SK-N-SH (cell line): ENCODE data around the gene ICOSLG. TPM values are rescaled to one million over a fixed set of nuclear protein-coding genes. Genes with fewer than 3 reads are reported as not detected.

Experiments used
- CTCF ChIA-PET: fragments of 300-600, 350-600 bp; formaldehyde crosslinking; extraction: SDS; loops from one replicate; lab custom pipeline; 2021; lab: Yijun Ruan, JAX
- POLR2A ChIA-PET: fragments of 350-600 bp; sonication (Branson Sonifier 250); formaldehyde crosslinking; extraction: SDS; loops from one replicate; lab custom pipeline; 2020; ENCODE audit warnings: antibody characterized with exemption, inconsistent platforms; lab: Yijun Ruan, JAX
- DNase-seq: peaks from one replicate; pipeline ENCODE4 v3.0.0; 2012
- H2AFZ ChIP-seq: fragments of 200-600 bp; sonication (generic); 2 replicates; pipeline ENCODE4 v1.8.1; 2016; ENCODE audit warnings: antibody characterized with exemption, mild to moderate bottlenecking, low read depth
- H3F3A ChIP-seq: fragments of 200-600 bp; sonication (generic); replicated peaks from 2 replicates; pipeline ENCODE3; 2016; ENCODE audit warnings: antibody characterized with exemption, mild to moderate bottlenecking; ENCODE audit not compliant: insufficient read depth
- H3K27ac ChIP-seq, 2 experiments: fragments of 200-500 bp in 1 of 2; fragments of 200-600 bp in 1 of 2; sonication (Bioruptor generic) in 1 of 2; sonication (generic), shearing (Covaris generic) in 1 of 2; 2 replicates each; pipeline versions ENCODE4 v1.5.1 to v1.6.1; 2014 to 2016; ENCODE audit warnings: low read depth in 2 of 2, inconsistent platforms in 1 of 2, low read length in 1 of 2, mild to moderate bottlenecking in 1 of 2, mixed read lengths in 1 of 2
- H3K27me3 ChIP-seq: fragments of 200-600 bp; sonication (generic), shearing (Covaris generic); 2 replicates; pipeline ENCODE4 v1.6.1; 2016; ENCODE audit warnings: mixed run types; ENCODE audit not compliant: insufficient read depth
- H3K36me3 ChIP-seq, 2 experiments: fragments of 200-500 bp in 1 of 2; fragments of 200-600 bp in 1 of 2; sonication (Bioruptor generic) in 1 of 2; sonication (generic) in 1 of 2; replicated peaks in 1 of 2; 2 replicates each; pipeline versions ENCODE3 to v1.5.1; 2014 to 2016; ENCODE audit warnings: low read length in 1 of 2, mild to moderate bottlenecking in 1 of 2; ENCODE audit not compliant: insufficient read depth in 2 of 2, control insufficient read depth in 1 of 2
- H3K4me1 ChIP-seq, 2 experiments: fragments of 200-500 bp in 1 of 2; fragments of 200-600 bp in 1 of 2; sonication (Bioruptor generic) in 1 of 2; sonication (generic), shearing (Covaris generic) in 1 of 2; 2 replicates each; pipeline versions ENCODE4 v1.5.1 to v1.6.1; 2014 to 2016; ENCODE audit warnings: low read depth in 1 of 2, low read length in 1 of 2, mixed run types in 1 of 2; ENCODE audit not compliant: insufficient read depth in 2 of 2, control insufficient read depth in 1 of 2
- H3K4me2 ChIP-seq: fragments of 200-600 bp; sonication (generic), shearing (Covaris generic); 2 replicates; pipeline ENCODE4 v1.6.1; 2017; ENCODE audit warnings: mixed run types
- H3K4me3 ChIP-seq, 2 experiments: fragments of 200-500 bp in 1 of 2; fragments of 200-600 bp in 1 of 2; sonication (Bioruptor generic) in 1 of 2; sonication (generic), shearing (Covaris generic) in 1 of 2; 2 replicates each; pipeline versions ENCODE4 v1.5.1 to v1.8.1; 2014 to 2016; ENCODE audit warnings: low read depth in 2 of 2, inconsistent platforms in 1 of 2, low read length in 1 of 2, mild to moderate bottlenecking in 1 of 2, mixed read lengths in 1 of 2, moderate library complexity in 1 of 2
- H3K79me2 ChIP-seq: fragments of 200-600 bp; sonication (generic); 2 replicates; pipeline ENCODE4 v1.8.1; 2017; ENCODE audit warnings: mild to moderate bottlenecking; ENCODE audit not compliant: insufficient read depth
- H3K9ac ChIP-seq: fragments of 200-600 bp; sonication (generic); 2 replicates; pipeline ENCODE4 v1.6.1; 2017; ENCODE audit warnings: mixed run types
- H3K9me2 ChIP-seq: fragments of 200-600 bp; sonication (generic); 2 replicates; pipeline ENCODE4 v1.6.1; 2017; ENCODE audit warnings: mixed run types
- H3K9me3 ChIP-seq: fragments of 200-600 bp; sonication (generic); 2 replicates; pipeline ENCODE4 v1.6.1; 2017; ENCODE audit warnings: mixed run types, mild to moderate bottlenecking, moderate library complexity
- H4K20me1 ChIP-seq: fragments of 200-600 bp; sonication (generic); 2 replicates; pipeline ENCODE4 v1.6.1; 2017; ENCODE audit warnings: mild to moderate bottlenecking, mixed run types; ENCODE audit not compliant: insufficient read depth
- CHD2 ChIP-seq: fragments of 150-350 bp; IDR thresholded peaks from 2 replicates; pipeline ENCODE4 v1.6.1; 2018; ENCODE audit warnings: low read length; ENCODE audit not compliant: partially characterized antibody
- CTCF ChIP-seq: fragments of 200-600 bp; sonication (generic); IDR thresholded peaks from 2 replicates; pipeline ENCODE4 v1.6.1; 2017; ENCODE audit warnings: antibody characterized with exemption, mild to moderate bottlenecking, moderate library complexity
- ELF1 ChIP-seq: IDR thresholded peaks from 2 replicates; pipeline ENCODE4 v1.4.0; 2012
- EZH2phosphoT487 ChIP-seq: fragments of 200-600 bp; sonication (generic); IDR thresholded peaks from 2 replicates; pipeline ENCODE4 v1.6.1; 2017; ENCODE audit warnings: low read depth, mixed run types, mild to moderate bottlenecking, antibody characterized with exemption, moderate library complexity, borderline replicate concordance
- FOXM1 ChIP-seq: IDR thresholded peaks from 2 replicates; pipeline ENCODE4 v1.4.0; 2012; ENCODE audit warnings: low read depth, mild to moderate bottlenecking
- GATA2 ChIP-seq: sonication (generic); formaldehyde crosslinking; IDR thresholded peaks from 2 replicates; pipeline ENCODE4 v1.5.0; 2020; ENCODE audit warnings: mild to moderate bottlenecking, missing genetic modification reagents
- JUND ChIP-seq: IDR thresholded peaks from 2 replicates; pipeline ENCODE4 v1.4.0; 2012
- NFIC ChIP-seq: IDR thresholded peaks from 2 replicates; pipeline ENCODE4 v1.4.0; 2012; ENCODE audit warnings: borderline replicate concordance
- RFX5 ChIP-seq: IDR thresholded peaks from 2 replicates; pipeline ENCODE4 v1.6.1; 2012; ENCODE audit warnings: mild to moderate bottlenecking, improper control_type of control experiment, low read length
- TCF12 ChIP-seq: IDR thresholded peaks from 2 replicates; pipeline ENCODE4 v1.4.0; 2012
- USF2 ChIP-seq: fragments of 150-350 bp; IDR thresholded peaks from 2 replicates; pipeline ENCODE4 v1.6.1; 2017; ENCODE audit warnings: antibody characterized with exemption, low read length, low read depth, borderline replicate concordance
- WGBS: methylation state at CpG from one replicate; pipeline ENCODE4 v1.1.6; 2017; ENCODE audit warnings: low lambda C conversion rate; 5-methylcytosine and 5-hydroxymethylcytosine counted together
- polyA plus RNA-seq, 3 experiments: library from polyadenylated mRNA; depleted of rRNA; stranded (reverse); fragments of >200 nt; gene quantifications; 2 replicates each; pipeline ENCODE4 v1.2.3, GENCODE V29; 2012

ICOSLG gene
- polyA plus RNA-seq, 1 of the 3 experiments (the other 2 are of a cell fraction) = 0.43 TPM

GRCh38 chr21:44271558-44272283, 31.0 kb upstream of the ICOSLG start:
- DNase-seq = no peak
- Histone ChIP-seq H3K9me2 (no peaks in the 10 kb centered on the region), H3K36me3 (no peaks in the 10 kb centered on the region), H3K79me2 (no peaks in the 10 kb centered on the region), H3K27me3 (0 out of 2 replicates have a peak, but pooled peaks cover 5% of the 10 kb centered on the region), H2AFZ (no peak overlapping the region), H3F3A (no peaks in the 10 kb centered on the region), H3K27ac (no peak overlapping the region), H3K9me3 (no peaks in the 10 kb centered on the region), H3K4me3 (no peak overlapping the region), H3K4me2 (no peak overlapping the region), H3K4me1 (no peaks in the 10 kb centered on the region), H3K9ac (no peak overlapping the region), H4K20me1 (no peaks in the 10 kb centered on the region)
- ChIA-PET POLR2A (no interaction called here), CTCF (interaction anchor here (3.0 kb wide), 1 partner anchor 26 kb away, joined by 14 read pairs; no protein-coding TSS in a partner anchor)
- no peak for TF ChIP-seq JUND
- no peak for TF ChIP-seq GATA2 (CRISPR knock-in tag)
- no peak for TF ChIP-seq CTCF
- TF ChIP-seq FOXM1 = no peak
- no peak for TF ChIP-seq RFX5
- no peak for TF ChIP-seq USF2
- TF ChIP-seq EZH2phosphoT487 = no peak
- TF ChIP-seq CHD2 = no peak
- no peak for TF ChIP-seq TCF12
- TF ChIP-seq ELF1 = no peak
- TF ChIP-seq NFIC = no peak
- WGBS = 77% methylated on average over 8 of the region's 18 CpGs

- Histone ChIP-seq H3K9me2 (no peaks in the 10 kb centered on the region), H3K4me3 (no peak overlapping the region), H3K27me3 (no peaks in the 10 kb centered on the region), H3K79me2 (no peaks in the 10 kb centered on the region), H3K9me3 (no peaks in the 10 kb centered on the region), H3F3A (no peaks in the 10 kb centered on the region), H3K4me1 (no peaks in the 10 kb centered on the region), H4K20me1 (no peaks in the 10 kb centered on the region), H3K4me2 (no peak overlapping the region), H3K36me3 (no peaks in the 10 kb centered on the region), H3K9ac (no peak overlapping the region), H2AFZ (no peak overlapping the region), H3K27ac (no peak overlapping the region)
- ChIA-PET POLR2A (no interaction called here), CTCF (no interaction called here)
- WGBS = 66% methylated on average over 8 of the region's 8 CpGs
- DNase-seq = no peak
- no peak for TF ChIP-seq JUND
Measured at GRCh38 chr21:44269090-44269489, 28.3 kb upstream of the ICOSLG start.
